ENCODE results near the gene IGSF9.

- no peak for TF ChIP-seq CTCF (IDR thresholded peaks at IDR 0.05)
- no peak for TF ChIP-seq EP300 (IDR thresholded peaks at IDR 0.05)
- TF ChIP-seq POLR2A (IDR thresholded peaks at IDR 0.05; ENCODE audit: low read depth): no peak
- no peak for TF ChIP-seq POLR2AphosphoS5 (IDR thresholded peaks at IDR 0.05)
These were observed 2.2 kb downstream of the IGSF9 start for GRCh38 chr1:159943278-159943640.
